Left renal cortex interstitium (tissue), 4 donors: Measurements from ENCODE around the gene PLPP4. TPM values are rescaled to one million over a fixed set of nuclear protein-coding genes. Genes with fewer than 3 reads are reported as not detected.
"Not testable (repeated sequence)": the region's sequence is repeated elsewhere in the genome, so short reads cannot be mapped to it uniquely, and the experiment has no call there.

Experiments used
- DNase-seq, 4 donors: peaks; one replicate each; pipeline ENCODE4 v3.0.0-alpha.2; 2013; ENCODE audit warnings: low read depth in 4 of 4, low spot score in 2 of 4, missing footprints in 1 of 4
- polyA plus RNA-seq, 4 donors: library from polyadenylated mRNA; unstranded; fragments of 120-200 nt; gene quantifications; one replicate each; pipeline ENCODE4 v1.2.1, GENCODE V29; 2013; ENCODE audit not compliant: insufficient read length in 4 of 4

PLPP4 gene
- polyA plus RNA-seq, 4 donors = 4.7 to 8.5 (median 6.6) TPM

DNA sequence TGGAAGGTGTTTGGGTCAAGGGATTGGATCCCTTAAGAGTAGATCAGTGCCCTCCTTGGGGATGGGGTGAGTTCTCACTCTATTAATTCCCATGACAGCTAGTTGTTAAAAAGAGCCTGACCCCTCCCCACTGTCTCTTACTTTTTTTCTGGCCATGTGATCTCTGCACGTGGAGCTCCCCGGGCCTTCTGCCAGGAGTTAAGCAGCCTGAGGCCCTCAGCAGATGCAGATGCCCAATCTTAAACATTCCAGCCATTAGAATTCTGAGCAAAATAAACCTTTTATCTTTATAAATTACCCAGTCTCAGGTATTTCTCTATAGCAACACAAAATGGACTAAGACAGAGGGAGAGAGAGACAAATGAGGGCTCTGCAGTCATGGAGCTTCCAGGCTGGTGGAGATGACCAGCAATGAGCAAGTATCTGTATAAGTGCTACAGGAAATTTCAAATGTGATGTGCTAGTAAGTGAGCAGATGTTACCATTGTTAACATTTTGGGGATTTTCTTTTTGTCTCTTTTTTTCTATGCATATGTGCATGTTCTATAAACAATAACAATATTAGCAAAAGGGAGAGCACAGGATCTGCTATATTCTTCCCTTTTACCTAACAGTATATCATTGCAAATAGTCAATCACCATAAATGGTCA, 26.7 kb downstream of the PLPP4 start:
- no peak for DNase-seq

DNA sequence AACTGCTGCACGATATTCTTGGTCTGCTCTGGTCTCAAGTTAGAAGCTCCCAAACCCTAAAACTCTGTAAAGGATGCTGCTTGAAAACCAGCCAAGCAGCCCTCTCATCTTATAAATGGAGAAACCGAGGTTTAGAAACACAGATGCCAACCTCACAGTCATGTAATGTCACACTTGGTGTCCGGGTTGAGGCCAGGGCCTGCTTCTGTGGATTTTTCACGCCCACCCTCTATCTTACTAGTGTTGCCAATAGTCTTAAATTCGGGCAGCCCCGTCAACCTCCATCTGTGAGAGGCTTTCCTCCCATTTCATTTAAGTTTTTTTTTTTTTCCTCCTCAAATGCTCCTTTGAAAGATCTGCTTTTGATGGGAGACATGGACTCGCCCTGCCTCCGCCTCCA, 28.9 kb downstream of the PLPP4 start:
- DNase-seq = no peak

DNA sequence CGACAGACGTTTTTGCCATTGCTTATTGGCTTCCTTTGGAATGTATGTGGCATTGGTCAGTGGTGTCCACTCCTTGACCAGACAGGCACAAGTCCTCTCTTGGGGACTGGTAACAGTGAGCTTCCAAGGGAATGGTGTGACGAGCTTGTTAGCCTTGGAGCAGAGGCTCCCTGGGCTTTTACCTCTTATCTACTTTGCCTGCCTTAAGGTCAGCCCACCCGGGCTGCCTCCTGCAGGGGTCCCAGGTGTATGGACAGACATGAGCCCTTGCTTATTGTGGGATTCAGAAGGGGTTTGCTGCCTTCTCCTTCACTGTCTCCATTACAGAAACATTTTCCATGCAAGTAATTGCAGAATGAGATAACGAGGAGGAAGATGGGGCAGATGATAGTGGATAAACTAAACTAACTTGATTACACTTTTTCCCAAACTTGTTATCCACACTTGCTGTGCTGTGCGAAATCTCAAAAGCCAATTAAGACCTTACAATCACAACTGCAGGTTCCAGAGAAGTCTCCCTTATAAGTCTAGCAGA, 29.7 kb downstream of the PLPP4 start:
- no peak for DNase-seq

DNA sequence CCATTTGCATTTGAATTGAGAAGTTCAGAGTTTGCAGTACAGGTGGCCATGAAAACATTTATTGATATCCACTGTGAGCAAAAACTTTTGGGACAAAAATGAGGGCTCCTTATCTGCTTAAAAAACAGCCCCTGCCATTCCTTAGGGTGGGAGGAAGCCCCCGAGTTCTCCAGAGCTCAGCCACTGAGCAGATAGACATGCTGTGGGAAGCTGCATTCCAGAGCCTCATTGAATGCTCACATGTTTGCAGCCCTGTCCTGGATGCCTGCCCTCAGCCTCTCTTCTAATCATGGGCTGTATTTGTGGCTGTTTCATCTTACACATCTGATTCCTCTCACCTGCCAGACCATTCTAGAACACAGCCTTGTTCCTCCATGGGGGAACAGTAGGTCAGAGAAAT, 33.3 kb downstream of the PLPP4 start:
- DNase-seq = no peak

DNA sequence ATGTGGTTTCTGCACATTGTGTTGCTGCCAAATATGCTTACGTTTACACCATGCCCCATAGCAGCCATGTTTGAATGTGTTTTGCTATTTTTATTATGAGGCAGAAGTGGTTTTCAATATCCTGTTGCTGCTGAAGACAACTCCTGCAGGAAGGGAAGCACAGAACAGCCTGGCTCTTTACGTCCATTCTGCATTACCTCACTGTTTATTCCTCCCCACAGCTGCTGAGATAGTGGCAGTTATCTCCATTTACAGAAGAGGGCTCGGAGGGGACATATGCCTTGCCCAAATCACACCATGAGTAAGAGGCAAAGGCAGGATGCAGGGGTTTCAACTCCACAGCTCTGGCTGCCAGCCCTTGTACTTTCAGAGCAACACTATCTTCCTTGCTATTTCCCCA, 35.3 kb downstream of the PLPP4 start:
- no peak for DNase-seq

DNA sequence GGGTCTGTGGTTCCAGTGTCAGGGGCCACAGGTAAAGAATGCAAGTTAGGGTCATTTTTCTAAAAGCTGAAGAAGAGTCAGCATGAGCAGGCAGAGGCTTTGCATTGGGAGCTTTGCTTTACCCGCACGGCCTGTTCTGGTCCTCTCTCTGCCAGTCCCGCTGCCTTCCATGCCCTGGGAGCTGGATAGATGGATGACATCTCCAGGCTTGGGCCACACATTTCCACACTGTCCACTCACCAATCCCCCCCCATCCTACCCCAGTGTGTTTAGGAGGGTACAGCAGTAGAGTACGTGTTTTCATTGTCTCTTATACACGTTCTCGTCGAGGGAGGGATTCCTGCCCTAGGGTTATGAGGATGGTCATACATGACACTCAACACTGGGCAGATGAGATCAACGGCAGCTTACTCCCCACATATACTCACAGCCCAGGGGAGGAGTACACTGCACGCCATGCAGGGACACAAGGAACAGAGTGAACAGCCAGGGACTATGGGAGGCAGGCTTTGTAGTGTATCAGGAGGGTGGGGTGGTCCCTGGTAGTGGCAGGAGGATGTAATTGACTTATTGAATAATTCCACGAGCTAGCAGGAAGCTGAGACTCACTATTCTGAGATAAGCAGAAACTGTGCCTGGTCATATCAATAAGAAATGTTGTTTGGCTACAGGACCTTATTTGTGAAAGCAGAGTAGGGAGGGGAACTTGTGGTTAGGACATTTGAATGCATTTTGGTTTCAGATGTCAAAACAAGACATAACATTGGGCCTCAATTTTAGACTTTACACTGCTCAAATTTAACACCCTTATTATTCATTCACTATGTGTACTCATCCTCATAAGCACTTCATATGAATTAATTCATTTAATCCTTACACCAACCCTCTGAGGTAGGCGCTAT, 36.6 kb downstream of the PLPP4 start:
- DNase-seq = no peak

DNA sequence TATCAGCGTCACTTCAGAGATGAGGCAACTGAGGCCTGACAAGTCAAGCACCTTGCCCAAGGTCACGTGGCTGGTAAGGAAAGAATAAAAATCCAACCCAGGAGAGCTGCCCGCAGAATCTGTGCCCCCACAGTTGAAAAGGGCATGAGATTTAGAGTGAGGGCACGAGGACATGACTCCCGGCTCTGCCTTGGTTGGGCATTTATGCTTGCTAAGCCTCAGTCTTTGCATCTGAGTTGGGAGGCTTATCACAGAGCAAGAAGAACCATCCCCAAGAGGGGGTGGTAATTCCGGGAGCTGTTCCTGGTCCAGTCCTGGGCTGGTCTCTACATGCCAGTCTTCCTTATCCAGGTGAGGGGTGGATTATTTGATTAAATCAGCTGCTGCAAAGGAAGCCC, 37.3 kb downstream of the PLPP4 start:
- no peak for DNase-seq

DNA sequence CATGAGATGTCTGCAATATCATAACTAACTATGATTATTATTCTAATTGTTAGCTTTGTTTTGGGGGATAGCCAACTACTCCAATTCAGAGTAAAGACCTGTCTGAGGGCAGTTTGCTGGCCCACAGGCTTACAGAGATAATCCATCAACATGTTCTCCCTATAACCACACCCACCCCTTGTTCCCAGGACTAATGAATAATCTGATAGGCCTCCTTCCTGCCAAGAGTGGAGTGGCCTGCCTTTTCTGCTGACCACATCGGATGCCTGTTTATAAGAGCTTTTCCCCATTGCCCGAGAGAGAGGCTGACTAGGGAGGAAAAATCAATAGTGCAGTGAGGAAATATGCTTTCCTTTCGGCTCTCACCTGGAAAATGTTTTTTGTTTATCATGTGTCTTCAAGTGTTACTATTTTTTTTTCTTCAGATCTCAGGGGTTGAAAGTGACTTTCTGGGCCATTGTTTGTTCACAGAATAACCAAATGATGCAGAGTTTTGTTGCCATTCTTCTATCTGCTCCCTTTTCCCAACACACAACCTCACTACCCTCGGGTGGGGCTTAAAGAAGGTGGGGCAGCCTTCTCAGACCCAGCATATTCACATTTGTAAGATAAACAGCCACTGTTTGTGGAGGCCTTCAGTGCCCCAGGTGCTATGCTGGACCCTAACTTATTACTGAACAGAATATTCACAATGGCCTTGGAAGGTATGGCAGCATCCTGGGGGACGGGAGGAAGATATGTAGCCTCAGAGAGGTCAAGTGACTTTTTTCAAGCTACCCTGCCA, 38.4 kb downstream of the PLPP4 start:
- DNase-seq = no peak

DNA sequence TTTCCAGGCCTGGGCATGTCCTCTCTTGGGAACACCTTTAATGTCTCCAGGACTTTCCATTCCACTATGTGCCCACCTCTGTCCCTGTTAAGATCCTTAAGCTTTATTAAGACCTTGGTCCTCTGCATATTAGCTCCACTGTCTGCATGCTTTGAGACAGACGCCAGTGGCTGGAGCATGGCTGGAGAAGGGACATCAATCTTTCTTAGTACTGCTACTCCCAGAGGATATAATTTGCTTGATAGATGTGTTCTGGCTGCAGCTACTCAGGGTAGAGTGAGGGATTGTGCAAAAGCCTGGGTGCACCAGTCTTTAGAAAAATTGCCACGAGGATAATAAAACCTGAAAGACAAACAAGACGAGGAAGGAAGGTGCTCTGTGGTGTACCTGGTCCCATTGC, 42.9 kb downstream of the PLPP4 start:
- DNase-seq = no peak

DNA sequence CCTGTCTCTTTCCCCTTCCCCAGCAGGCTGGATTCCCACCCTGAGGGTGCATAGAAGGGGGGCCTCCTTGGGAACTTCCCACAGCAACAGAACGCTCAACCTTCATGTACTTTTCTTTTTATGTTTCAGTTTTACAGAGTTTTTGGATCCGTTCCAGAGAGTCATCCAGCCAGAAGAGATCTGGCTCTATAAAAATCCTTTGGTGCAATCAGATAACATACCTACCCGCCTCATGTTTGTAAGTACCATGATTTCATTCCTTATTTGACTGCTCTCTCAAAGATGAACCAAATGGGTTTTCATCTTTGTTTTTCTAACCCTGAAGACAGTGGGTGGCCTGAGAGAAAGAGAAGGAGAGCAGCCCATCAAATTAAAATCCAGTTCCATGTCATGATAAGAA, 46.7 kb downstream of the PLPP4 start:
- no peak for DNase-seq

DNA sequence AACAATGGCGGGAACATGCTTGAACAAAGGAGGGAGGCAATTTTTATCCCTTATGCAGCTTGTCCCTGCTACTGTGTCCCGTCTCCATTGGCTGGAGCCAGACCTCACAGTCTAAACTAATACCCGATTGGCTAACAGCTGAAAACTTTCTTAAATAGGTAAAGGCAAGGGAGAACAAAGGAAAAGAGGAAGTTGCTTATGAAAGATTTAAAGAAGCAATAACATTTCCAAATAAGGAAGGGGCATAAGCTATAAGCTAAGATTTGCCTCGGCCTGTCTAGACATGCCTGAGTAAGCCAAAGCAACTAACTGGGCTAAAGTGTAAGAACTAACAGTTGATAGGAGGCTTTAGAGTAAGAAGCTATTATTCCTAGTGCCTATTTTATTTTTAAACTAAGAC, 47.2 kb downstream of the PLPP4 start:
- DNase-seq = not testable (repeated sequence)

DNA sequence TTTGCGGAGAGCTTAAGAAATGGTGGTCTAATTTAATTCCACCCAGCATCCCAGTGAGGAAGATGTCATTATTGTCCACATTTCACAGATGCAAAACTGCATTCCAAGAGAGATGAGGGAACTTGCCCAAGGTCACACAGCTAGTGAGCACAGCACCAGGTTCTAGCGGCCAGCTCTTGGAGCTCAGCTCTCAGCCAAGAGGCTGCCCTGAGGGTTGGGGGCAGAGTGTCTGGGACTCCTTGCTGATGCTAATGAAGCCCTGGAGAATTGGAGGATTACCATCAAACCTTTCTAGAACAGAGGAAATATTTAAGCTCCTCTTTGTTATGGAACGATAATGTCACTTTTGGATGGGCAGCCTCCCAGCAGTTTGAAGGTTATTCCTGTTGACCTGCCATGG, 48.0 kb downstream of the PLPP4 start:
- no peak for DNase-seq

DNA sequence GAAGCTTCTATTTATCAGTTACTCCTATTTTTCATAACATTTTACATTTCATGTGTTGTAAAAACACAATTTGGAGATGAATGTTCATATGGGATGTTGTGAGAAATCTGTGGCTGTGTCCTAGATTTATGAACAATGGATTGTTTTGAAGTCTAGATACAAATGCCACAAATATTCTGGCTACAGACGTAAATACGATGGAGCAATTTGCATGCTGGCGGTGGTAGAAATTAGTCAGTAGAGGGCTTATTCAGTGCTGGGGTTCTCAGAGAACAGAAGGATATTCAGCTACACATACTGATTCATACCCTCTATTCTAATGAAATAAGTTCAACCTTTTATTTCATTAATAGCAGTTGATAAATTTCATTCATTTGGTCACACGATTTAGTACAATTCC, 48.8 kb downstream of the PLPP4 start:
- DNase-seq = no peak

DNA sequence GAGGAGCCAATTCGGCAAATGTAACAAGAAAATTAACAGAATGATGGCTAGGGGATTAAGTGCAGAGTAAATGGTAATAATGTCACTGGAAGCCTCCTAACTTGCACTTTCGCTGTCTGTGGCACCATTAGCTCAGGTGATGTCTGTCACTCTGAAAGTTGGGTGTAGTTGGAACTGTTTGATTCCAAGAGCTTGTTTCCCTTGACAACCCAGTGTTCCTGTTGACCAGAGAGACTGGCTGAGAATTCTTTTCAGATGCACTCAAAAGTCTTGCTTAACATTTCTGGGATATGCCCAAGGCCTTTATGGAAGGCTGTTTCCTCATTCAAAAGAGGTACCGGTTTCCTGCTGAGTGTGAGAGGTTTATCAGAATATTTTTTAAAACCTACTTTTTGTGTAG, 49.6 kb downstream of the PLPP4 start:
- no peak for DNase-seq

DNA sequence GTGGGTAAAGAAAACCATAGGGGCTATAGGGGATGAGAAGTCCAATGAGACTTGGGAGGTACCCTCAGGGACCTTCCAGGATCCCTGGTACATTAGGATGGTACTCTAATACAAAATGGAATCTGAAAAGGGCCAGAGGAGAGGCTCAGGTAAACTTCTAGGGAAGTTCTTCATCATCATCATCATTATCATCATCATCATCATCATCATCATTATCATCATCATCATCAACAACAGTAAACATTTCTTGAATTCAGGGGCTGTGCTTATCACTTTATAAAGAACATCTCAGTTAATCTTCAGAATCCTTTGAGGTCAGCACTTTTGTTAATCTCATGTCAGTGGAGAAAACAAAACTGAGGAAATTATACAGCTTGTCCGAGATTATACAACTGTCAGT, 50.1 kb downstream of the PLPP4 start:
- DNase-seq = no peak

DNA sequence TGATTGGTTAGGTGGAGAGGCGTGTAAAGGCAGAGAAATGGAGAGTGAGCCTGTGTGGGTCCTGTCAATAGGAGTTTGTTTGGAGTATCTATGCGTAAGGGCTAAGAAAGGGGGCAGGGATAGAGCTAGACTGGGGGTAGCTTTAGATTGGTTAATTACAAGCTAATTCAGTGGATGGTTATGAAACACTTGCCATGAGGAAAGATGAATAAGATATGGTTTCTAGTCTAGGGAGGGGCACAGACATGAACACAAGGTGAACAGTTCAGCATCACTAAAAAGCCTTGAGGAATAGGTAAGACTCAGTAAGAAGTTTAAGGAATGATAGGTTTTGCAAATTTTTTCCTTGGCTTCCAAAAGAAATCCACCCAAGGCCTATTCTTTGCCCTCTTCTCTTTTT, 50.6 kb downstream of the PLPP4 start:
- DNase-seq = no peak

DNA sequence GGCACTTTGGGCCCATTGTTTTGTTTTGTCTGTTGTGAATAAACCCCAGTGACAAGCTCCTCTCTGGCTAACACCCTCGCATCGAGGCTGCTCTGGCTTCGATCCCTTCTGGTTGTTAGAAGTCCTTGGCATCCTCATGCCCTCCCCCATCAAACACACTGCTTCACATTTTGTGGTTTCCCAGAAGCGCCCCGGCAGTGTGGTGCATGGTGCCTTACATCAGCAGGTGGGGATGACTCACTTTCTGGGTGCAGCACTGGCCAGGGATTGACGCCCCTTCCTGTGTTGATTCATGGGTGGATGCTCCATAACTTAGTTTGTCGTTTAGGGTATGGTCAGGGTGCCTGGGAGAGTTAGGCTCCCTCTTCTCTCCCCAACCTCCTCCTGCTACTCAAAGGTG, 51.4 kb downstream of the PLPP4 start:
- no peak for DNase-seq

DNA sequence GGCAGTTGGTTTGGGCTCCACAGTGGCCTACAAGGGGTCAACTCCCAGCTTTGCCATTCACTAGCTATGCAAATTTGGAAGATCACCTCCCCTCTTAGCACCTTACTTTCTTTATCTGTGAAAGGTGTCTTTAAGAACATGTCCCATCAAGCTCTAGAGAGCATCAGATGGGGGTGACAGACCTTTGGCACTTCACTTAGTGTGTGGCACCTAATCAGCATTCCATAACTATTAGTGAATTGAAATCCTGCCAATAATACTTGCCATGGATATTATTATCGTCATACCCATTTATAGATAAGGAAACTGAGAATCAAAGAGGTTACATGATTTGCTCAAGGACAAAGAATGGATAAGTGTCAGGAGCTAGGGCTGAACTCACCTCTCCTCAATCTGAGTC, 51.9 kb downstream of the PLPP4 start:
- DNase-seq = no peak

DNA sequence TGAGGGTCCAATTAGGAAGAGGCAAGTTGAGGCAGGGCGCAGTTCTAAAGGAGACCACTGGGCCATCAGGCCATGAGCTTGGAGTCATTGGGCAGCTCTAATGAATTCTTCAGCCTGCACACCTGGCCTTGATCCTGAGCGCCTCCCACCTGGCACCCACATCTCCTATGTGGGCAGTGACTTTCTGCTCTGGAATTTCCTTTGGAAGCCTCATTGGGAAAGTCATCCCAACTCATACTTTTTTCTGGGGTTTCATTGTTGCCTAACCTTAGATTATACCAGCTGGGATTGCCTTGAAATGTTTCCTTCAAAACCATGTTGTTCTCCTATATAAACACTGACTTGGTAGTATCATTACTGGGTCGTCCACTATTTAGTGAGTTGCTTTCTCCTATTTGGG, 54.1 kb downstream of the PLPP4 start:
- no peak for DNase-seq

DNA sequence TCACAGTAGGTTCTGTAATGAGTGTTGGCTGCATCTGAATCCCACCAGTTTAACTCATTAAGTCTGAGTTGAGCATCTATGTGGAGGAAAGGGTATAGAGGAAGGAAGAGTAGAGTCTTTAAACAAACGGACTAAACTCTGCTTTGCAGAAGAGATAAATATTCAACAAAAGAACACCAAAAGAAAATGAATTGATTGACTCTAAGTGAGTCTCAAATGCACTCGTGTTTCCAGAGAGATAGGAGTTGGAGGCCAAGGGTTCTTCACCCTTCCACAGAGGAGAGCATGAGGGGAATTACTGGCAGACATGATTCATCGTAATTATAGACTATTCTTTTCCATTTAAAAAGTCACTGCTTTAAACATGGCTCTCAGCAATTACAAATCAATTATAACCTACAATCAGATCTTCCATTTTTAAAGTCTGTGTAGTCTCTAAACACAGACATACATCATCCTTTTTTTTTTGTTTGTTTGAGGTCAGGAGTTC, 56.3 kb downstream of the PLPP4 start:
- DNase-seq = no peak

DNA sequence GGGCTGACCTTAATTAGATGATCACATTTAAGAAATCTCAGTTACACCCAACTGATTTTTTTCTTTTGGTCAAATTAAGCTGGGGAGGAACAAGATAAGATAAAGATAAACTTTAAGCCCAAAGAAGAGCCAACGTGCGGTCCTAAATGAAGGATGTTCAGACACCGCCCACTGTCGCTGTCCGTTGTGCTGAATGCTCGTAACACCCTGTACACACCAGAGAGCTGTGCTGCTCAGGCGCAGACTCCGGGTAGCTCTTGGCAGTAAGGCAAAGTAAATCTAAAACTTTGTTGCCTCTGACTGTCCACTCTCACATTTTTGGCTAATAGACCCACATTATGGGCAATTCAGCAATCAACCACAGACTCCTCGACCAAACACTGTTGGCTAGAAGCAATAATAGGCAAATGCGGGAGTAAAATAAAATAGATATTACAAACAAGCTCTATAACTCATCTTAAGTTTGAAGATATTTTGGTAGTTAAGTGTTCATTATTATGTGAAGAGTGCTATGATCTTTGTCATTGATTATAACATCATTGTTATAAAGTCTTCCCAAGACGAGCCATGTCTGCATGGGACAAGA, 57.1 kb downstream of the PLPP4 start:
- peak in 3 of 4 donors; percentile 42 to 75 (median 45) for DNase-seq
